Large intestine (tissue), 3 donors: Measurements from ENCODE around the gene IKZF2. TPM values are rescaled to one million over a fixed set of nuclear protein-coding genes. Genes with fewer than 3 reads are reported as not detected.

ENCODE experiments used
- DNase-seq, 2 donors: peaks; one replicate each; pipeline versions ENCODE4 v3.0.0 to v3.0.0-alpha.2; 2013
- H3K27ac ChIP-seq: one replicate; pipeline ENCODE4 v1.5.1; 2013; ENCODE audit warnings: low read length
- H3K27me3 ChIP-seq: 2 replicates; pipeline ENCODE4 v1.6.1; 2013; ENCODE audit warnings: low read length; ENCODE audit not compliant: control insufficient read depth, insufficient read depth
- H3K36me3 ChIP-seq: 2 replicates; pipeline ENCODE4 v1.6.1; 2013; ENCODE audit warnings: low read length; ENCODE audit not compliant: control insufficient read depth, insufficient read depth
- H3K4me1 ChIP-seq: one replicate; pipeline ENCODE4 v1.6.1; 2013; ENCODE audit warnings: low read length; ENCODE audit not compliant: control insufficient read depth, insufficient read depth
- H3K4me3 ChIP-seq: one replicate; pipeline ENCODE4 v1.5.1; 2013; ENCODE audit warnings: low read length
- H3K9me3 ChIP-seq: one replicate; pipeline ENCODE4 v1.6.1; 2013; ENCODE audit warnings: mild to moderate bottlenecking, low read depth, low read length, moderate library complexity; ENCODE audit not compliant: control insufficient read depth
- WGBS: methylation state at CpG from one replicate; pipeline ENCODE4 v1.1.5; 2013; ENCODE audit warnings: low lambda C conversion rate; ENCODE audit not compliant: insufficient coverage; 5-methylcytosine and 5-hydroxymethylcytosine counted together
- polyA plus RNA-seq: library from polyadenylated mRNA; unstranded; fragments of 120-200 nt; gene quantifications from one replicate; pipeline ENCODE4 v1.2.1, GENCODE V29; 2013

IKZF2 gene
- polyA plus RNA-seq, 1 donor: 3.2 TPM

DNA sequence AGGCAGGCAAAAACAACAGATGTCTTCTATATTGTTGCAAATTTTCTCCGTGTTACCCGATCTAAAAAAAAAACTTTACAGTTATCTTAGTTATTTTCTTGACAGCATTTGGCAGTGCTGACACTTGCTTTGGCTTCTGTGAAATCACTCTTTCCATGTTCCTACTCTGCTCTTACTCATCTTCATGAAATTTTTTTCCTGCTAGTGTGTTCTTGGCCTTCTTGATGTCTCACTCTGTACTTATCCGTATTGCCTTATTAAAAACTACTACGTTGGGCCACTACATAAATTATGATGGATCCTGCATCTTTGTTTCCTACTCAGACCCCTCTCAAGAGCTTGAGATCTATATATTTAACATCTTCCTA lies 134.4 kb downstream of the IKZF2 start:
- Histone ChIP-seq H3K9me3 (no peaks in the 10 kb centered on the region), H3K27me3 (no peaks in the 10 kb centered on the region), H3K4me3 (no peak overlapping the region), H3K36me3 (no peaks in the 10 kb centered on the region), H3K4me1 (no peaks in the 10 kb centered on the region), H3K27ac (no peak overlapping the region)
- WGBS: 92% methylated on average over 2 of the region's 4 CpGs
- DNase-seq: no peak

DNA sequence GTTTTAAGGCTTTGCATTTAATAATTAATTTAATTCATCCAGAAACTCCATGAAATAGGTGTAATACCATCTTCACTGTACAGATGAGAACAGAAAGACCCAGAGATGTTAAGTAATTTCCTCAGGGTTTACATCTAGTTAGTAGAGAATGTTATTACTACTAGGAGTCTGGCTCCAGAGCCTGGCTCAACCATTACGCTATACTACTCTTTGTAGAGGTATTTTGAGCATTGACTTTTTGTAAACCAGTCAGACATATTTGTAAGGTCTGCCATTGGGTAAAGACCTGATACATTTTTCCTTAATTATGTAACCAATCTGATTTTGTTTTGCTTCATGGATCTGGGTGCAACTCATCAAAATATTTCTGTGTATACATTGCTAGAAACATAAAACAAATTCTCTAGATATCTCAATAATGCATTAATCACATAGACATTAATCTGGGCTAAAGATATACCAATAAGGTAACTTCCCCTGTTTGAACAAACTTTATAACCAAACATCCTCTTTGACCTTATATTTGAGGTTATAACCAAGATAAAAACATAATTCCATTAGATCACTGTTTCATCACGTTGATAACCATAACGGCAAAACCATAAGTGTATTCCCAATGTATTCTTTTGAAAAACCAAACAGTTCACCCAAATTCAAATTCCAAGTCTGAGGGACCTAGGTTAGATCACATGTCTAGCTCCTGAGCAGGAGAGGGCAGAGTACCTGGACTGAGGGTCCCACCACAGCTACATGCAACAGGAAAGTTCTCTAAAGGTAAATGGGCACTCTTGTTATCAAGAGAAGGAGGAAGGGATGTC lies 135.0 kb downstream of the IKZF2 start:
- WGBS: 94% methylated on average over 2 of the region's 3 CpGs
- Histone ChIP-seq H3K9me3 (no peaks in the 10 kb centered on the region), H3K4me1 (no peaks in the 10 kb centered on the region), H3K27me3 (no peaks in the 10 kb centered on the region), H3K27ac (no peak overlapping the region), H3K4me3 (no peak overlapping the region), H3K36me3 (no peaks in the 10 kb centered on the region)
- DNase-seq: no peak

DNA sequence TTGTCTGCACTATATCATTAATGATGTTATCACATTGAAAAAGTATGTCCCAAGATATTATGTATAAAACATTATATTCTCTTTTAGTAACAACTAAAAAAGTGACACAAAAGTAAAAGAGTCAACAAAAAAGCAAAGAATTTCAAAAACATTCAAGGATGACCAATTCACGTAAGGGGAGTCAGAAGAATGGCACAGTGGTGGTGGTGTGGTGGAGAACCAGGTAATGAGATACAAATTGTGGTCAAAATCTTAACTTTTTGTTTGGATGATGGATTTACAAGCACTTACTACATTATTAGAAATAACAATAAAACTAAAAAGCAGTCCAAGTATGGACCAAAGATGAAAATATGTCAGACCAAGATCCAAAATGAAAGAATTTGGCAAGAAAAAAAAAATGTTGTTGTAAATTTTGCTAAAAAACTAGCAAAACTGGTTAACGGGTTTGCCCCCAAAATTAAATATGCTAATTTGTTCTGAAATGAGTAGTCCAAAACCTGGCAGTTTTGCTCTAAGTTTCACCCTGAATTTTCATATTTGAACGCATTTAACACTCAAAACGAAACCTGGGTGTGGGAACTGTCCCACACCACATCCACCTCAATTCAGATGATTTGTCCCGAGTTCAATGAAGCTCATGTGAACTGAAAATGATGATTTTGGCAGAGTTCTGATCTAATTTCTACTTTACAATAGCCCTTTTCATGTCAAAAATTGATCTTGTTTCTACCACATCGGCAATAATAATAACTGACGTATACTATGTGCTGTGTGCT lies 135.8 kb downstream of the IKZF2 start:
- no peak for DNase-seq
- H3K27me3 ChIP-seq: no peaks in the 10 kb centered on the region
- WGBS: 92% methylated on average over 5 of the region's 7 CpGs
- H3K9me3 ChIP-seq: no peaks in the 10 kb centered on the region
- no peak overlapping the region for H3K4me3 ChIP-seq
- H3K36me3 ChIP-seq: no peaks in the 10 kb centered on the region
- H3K4me1 ChIP-seq: no peaks in the 10 kb centered on the region
- H3K27ac ChIP-seq: no peak overlapping the region

DNA sequence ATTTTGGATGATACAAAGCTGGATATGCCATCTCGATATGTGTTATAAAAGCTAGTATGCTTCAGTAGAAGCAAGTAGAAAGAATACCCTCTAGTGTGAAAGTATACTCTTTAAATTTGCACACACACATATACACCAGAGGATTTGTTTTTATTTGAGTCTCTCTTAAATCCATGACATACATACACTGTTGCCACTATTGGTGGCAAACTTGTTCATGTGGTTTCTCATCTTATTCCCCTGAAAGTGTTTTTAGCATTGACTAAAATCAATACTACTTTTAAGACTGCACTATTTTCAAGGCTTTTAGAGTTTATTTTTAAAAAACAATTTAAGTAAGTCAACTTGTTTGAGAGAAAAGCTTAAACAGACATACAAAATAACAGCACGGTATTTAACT lies 137.4 kb downstream of the IKZF2 start:
- 100% methylated on average over 1 of the region's 2 CpGs for WGBS
- no peaks in the 10 kb centered on the region for H3K27me3 ChIP-seq
- no peak overlapping the region for H3K27ac ChIP-seq
- H3K4me1 ChIP-seq: no peaks in the 10 kb centered on the region
- DNase-seq: no peak
- no peaks in the 10 kb centered on the region for H3K36me3 ChIP-seq
- no peaks in the 10 kb centered on the region for H3K9me3 ChIP-seq
- H3K4me3 ChIP-seq: no peak overlapping the region

DNA sequence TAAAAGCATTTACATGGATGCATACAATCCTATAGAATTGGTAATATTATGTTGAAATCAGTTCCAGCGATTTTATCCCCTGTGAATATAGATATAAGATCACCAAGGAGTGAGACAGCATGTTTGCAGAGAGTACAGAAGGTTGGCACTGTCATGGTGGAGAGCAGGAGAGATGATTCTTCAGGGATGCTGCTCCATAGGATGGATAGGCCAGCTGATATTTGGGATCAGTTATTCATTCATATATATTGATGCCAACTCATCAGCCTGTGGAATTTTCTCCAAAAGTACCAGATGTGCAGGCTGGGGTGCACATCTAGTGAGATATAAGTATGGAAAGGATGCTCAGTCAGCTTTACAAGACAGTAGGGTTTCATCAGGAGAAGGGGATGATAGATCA lies 139.9 kb downstream of the IKZF2 start:
- Histone ChIP-seq H3K4me1 (no peaks in the 10 kb centered on the region), H3K27me3 (no peaks in the 10 kb centered on the region), H3K27ac (no peak overlapping the region), H3K9me3 (no peaks in the 10 kb centered on the region), H3K4me3 (no peak overlapping the region), H3K36me3 (no peaks in the 10 kb centered on the region)
- WGBS: 100% methylated on average over 1 of the region's 1 CpG
- no peak for DNase-seq

DNA sequence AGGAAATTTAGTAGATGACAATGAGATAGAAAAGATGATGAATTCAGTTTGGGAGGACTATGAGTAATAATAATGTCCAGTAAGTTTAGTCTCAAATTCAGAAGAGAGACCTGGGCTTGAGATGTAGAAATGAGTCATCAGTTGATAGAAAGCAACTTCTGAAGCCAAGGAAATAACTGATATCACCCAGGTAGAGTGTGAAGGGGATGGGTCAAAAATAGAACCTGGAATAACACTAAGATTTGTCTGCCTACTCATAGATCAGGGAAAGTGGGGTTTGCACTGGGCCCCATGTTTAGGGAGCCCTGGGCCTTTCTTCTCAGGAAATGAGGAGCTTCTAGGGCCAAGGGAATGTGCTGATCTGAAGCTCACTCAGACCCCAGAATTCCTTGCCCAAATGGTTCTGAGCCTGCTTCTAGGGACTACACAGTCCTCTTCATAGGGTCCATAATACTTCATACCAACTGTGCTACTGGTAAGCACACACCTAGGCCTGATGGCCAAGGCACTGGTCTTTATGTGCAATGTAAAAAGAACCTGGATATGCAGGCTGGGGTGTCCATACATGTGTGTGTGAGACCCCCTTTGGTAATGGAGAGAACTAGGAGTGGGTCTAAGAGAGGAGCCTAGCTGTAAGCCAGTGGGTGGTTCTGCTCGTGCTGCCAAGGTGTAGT lies 141.2 kb downstream of the IKZF2 start:
- Histone ChIP-seq H3K4me1 (no peaks in the 10 kb centered on the region), H3K27me3 (no peaks in the 10 kb centered on the region), H3K9me3 (no peaks in the 10 kb centered on the region), H3K27ac (no peak overlapping the region), H3K4me3 (no peak overlapping the region), H3K36me3 (no peaks in the 10 kb centered on the region)
- DNase-seq: no peak
- no CpG with 5 or more reads among the region's 1 CpG for WGBS

DNA sequence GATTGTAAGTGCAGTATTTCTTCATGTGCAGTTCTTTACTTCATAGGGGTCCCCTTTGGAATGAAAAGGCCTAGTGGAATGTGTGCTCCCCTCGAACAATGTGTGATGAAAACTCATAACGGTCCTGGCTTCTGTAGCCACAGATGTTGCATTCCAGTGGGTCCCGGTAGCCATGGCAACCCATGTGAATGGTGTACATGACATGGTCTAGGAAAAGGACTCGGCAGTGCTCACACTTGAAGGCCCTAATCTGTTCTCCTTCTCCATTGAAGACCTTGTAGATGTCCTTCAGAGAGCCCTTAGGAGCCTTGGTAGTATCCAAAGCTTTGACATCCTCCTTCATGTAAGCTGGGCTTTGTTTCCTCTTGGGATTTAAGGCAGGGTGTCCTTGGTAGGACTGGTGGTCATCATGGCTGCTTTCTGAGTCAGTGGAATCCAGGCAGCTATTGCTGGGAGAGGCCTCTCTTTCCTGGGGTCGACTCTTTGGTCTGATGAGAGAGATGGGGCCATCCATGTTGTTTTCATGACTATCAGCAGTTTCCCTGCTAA lies 144.0 kb downstream of the IKZF2 start:
- Histone ChIP-seq H3K4me3 (no peak overlapping the region), H3K4me1 (no peaks in the 10 kb centered on the region), H3K9me3 (no peaks in the 10 kb centered on the region), H3K27ac (no peak overlapping the region), H3K36me3 (no peaks in the 10 kb centered on the region), H3K27me3 (no peaks in the 10 kb centered on the region)
- DNase-seq: no peak
- WGBS: no CpG with 5 or more reads among the region's 5 CpGs

DNA sequence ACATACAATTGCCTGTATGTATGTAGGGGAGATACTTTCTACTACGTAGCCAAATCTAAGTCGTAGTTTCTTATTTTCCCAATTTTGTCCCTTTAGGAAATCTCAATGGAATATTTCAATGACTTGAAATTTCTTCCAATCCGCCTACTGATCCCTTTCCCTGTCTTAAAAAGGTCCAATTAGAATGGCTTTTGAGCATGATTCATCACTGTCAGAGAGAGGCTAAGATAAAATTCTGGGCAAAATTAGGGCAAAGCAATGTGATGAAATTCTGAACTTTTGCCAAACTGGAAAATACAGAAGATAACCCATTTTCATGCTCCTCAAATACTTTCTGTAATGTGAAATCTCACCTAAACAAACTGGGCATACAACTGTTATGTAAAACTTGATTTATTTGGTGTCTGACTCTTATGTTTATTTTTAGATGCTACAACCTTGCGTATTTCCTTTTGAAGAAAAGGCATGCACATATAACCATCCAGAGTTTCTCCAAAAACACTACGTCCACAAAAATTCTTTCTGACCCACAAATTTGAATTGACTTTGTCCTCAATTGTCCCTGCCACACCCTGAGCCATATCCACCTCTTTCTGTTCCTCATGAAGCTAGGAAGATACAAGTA lies 147.1 kb downstream of the IKZF2 start:
- Histone ChIP-seq H3K27ac (no peak overlapping the region), H3K4me3 (no peak overlapping the region), H3K27me3 (no peaks in the 10 kb centered on the region), H3K36me3 (no peaks in the 10 kb centered on the region), H3K9me3 (no peaks in the 10 kb centered on the region), H3K4me1 (no peaks in the 10 kb centered on the region)
- WGBS: 92% methylated on average over 3 of the region's 5 CpGs
- DNase-seq: no peak

DNA sequence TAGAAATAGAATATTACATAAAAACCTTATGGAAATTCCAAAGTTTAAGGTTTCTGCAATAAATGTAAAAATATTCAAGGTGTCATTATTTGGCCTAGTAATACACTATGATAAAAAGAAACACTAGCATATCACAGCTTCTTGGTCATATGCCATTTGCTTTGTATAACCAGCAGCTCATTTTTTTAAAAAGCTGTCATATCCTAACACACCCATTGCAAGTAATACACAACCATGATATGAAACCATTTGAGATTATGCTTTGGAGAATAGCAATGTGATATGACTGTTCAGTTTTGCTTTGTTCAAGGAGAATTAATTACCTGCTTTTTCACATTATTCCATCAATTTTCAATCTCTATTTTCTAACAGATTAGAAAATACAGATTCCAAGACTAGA lies 149.0 kb downstream of the IKZF2 start:
- DNase-seq: no peak
- Histone ChIP-seq H3K4me3 (no peak overlapping the region), H3K27ac (no peak overlapping the region), H3K27me3 (no peaks in the 10 kb centered on the region), H3K9me3 (no peaks in the 10 kb centered on the region), H3K36me3 (no peaks in the 10 kb centered on the region), H3K4me1 (no peaks in the 10 kb centered on the region)

DNA sequence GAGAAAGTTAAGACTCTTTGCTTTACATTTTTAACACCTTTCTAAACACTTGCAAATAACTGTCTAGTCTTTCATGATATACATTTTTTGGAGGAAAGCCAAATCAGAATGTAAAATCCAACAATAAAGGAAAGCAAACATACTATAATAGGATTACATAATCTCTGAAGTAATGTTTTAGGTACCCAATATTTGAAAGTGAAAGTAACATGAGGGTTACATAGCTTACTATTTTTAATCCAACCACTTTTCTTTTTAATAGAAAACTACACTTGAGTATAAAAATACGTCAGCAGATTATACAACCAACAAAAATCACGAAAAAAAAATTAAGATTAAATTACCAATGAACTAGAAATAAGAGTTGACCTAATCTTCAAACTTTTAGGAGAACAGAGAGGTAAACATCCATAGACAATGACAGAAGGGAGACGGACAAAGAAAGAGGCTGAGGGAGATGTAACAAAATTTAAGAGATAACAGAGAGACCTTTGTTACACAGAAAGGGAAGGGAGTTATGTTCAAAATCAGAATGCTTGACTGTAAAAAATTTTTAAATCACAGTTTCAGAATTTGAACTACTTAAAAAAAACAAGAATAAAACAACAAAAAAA lies 150.0 kb downstream of the IKZF2 start:
- no peak for DNase-seq
- no peaks in the 10 kb centered on the region for H3K36me3 ChIP-seq
- no peaks in the 10 kb centered on the region for H3K27me3 ChIP-seq
- no peaks in the 10 kb centered on the region for H3K4me1 ChIP-seq
- H3K27ac ChIP-seq: no peak overlapping the region
- H3K4me3 ChIP-seq: no peak overlapping the region
- WGBS: 67% methylated on average over 2 of the region's 3 CpGs
- H3K9me3 ChIP-seq: no peaks in the 10 kb centered on the region
